WTC11 (cell line): ENCODE results near the gene RAPGEF6. TPM values are rescaled to one million over a fixed set of nuclear protein-coding genes. Genes with fewer than 3 reads are reported as not detected.

Experiments
- ATAC-seq: fragments of 200-7000 bp; cut with Tn5 transposase; 2 replicates; pipeline ENCODE4 v1.10.0; 2021; ENCODE audit warnings: mild to moderate bottlenecking, moderate library complexity
- CTCF ChIA-PET: fragments of 300-600 bp; sonication (Branson Sonifier 250); formaldehyde crosslinking; loops from one replicate; lab custom pipeline; 2021; ENCODE audit warnings: antibody characterized with exemption; lab: Charles Lee
- POLR2A ChIA-PET: fragments of 350-600 bp; sonication (Branson Sonifier 250); formaldehyde crosslinking; loops from one replicate; lab custom pipeline; 2021; ENCODE audit warnings: antibody characterized with exemption; lab: Charles Lee
- DNase-seq: peaks from one replicate; pipeline ENCODE4 v3.0.0; 2021; ENCODE audit warnings: low spot score
- H3K27ac Mint-ChIP-seq: 2 replicates; pipeline ENCODE4 v1.8.0; 2021; ENCODE audit warnings: mixed read lengths
- H3K27me3 Mint-ChIP-seq: 2 replicates; pipeline ENCODE4 v1.8.0; 2021; ENCODE audit warnings: low read depth, mild to moderate bottlenecking, moderate library complexity, mixed read lengths
- H3K36me3 Mint-ChIP-seq: 2 replicates; pipeline ENCODE4 v1.8.0; 2021; ENCODE audit warnings: mixed read lengths
- H3K4me1 Mint-ChIP-seq: 2 replicates; pipeline ENCODE4 v1.8.0; 2022; ENCODE audit warnings: mixed read lengths
- H3K4me3 Mint-ChIP-seq: 2 replicates; pipeline ENCODE4 v1.8.0; 2021; ENCODE audit warnings: mild to moderate bottlenecking, moderate library complexity, mixed read lengths
- H3K9me3 Mint-ChIP-seq: 2 replicates; pipeline ENCODE4 v1.8.0; 2021; ENCODE audit warnings: mixed read lengths
- AFF4 ChIP-seq: sonication (generic); formaldehyde crosslinking; IDR thresholded peaks from 2 replicates; pipeline ENCODE4 v1.8.1; 2023; ENCODE audit warnings: mild to moderate bottlenecking, missing genetic modification reagents, borderline replicate concordance
- ARID4B ChIP-seq: sonication (generic); formaldehyde crosslinking; IDR thresholded peaks from 2 replicates; pipeline ENCODE4 v1.8.0; 2023; ENCODE audit warnings: missing genetic modification reagents, mild to moderate bottlenecking, borderline replicate concordance
- CREM ChIP-seq: sonication (generic); formaldehyde crosslinking; IDR thresholded peaks from 2 replicates; pipeline ENCODE4 v1.8.1; 2022; ENCODE audit warnings: mild to moderate bottlenecking, missing genetic modification reagents, moderate library complexity
- FOXJ3 ChIP-seq: sonication (generic); formaldehyde crosslinking; IDR thresholded peaks from 2 replicates; pipeline ENCODE4 v1.9.0; 2021; ENCODE audit warnings: missing genetic modification reagents, mild to moderate bottlenecking, borderline replicate concordance
- GRHL2 ChIP-seq: fragments of 250-450 bp; sonication (Bioruptor Pico); IDR thresholded peaks from 2 replicates; pipeline ENCODE4 v1.8.0; 2022; ENCODE audit warnings: mild to moderate bottlenecking, moderate library complexity; ENCODE audit not compliant: insufficient replicate concordance, severe bottlenecking
- GTF2I ChIP-seq: fragments of 250-450 bp; sonication (Bioruptor Pico); conservative IDR thresholded peaks from 2 replicates; pipeline ENCODE4 v1.4.0; 2021; ENCODE audit warnings: mild to moderate bottlenecking
- HMGXB4 ChIP-seq: sonication (generic); formaldehyde crosslinking; IDR thresholded peaks from 2 replicates; pipeline ENCODE4 v1.8.1; 2023; ENCODE audit warnings: mild to moderate bottlenecking, moderate library complexity, missing genetic modification reagents
- MLX ChIP-seq: sonication (generic); formaldehyde crosslinking; IDR thresholded peaks from 2 replicates; pipeline ENCODE4 v1.8.1; 2023; ENCODE audit warnings: mild to moderate bottlenecking, missing genetic modification reagents, moderate library complexity
- NFE2L1 ChIP-seq: sonication (generic); formaldehyde crosslinking; IDR thresholded peaks from 2 replicates; pipeline ENCODE4 v1.8.1; 2023; ENCODE audit warnings: missing genetic modification reagents
- SMAD3 ChIP-seq: sonication (generic); formaldehyde crosslinking; IDR thresholded peaks from 2 replicates; pipeline ENCODE4 v1.8.0; 2022; ENCODE audit warnings: missing genetic modification reagents, mild to moderate bottlenecking, borderline replicate concordance
- TEAD4 ChIP-seq: sonication (generic); formaldehyde crosslinking; IDR thresholded peaks from 2 replicates; pipeline ENCODE4 v1.8.0; 2022; ENCODE audit warnings: mild to moderate bottlenecking, missing genetic modification reagents
- ZBTB21 ChIP-seq: sonication (generic); formaldehyde crosslinking; IDR thresholded peaks from 2 replicates; pipeline ENCODE4 v1.8.1; 2023; ENCODE audit warnings: mild to moderate bottlenecking, missing genetic modification reagents, borderline replicate concordance
- ZNF317 ChIP-seq: sonication (generic); formaldehyde crosslinking; IDR thresholded peaks from 2 replicates; pipeline ENCODE4 v1.8.1; 2023; ENCODE audit warnings: low read depth, mild to moderate bottlenecking, moderate library complexity, missing genetic modification reagents, borderline replicate concordance
- ZSCAN18 ChIP-seq: fragments of 250-450 bp; sonication (Bioruptor Pico); IDR thresholded peaks from 2 replicates; pipeline ENCODE4 v2.1.2; 2022; ENCODE audit warnings: mild to moderate bottlenecking, moderate library complexity
- total RNA-seq: library from RNA; stranded (reverse); gene quantifications from 3 replicates; pipeline ENCODE4 v1.2.3, GENCODE V29; 2021
- TF ChIP-seq, protein P1 (sequence below): sonication (generic); formaldehyde crosslinking; IDR thresholded peaks from 2 replicates; pipeline ENCODE4 v1.8.1; 2022; ENCODE audit warnings: low read depth, mild to moderate bottlenecking, moderate library complexity, missing genetic modification reagents, borderline replicate concordance

The RAPGEF6 gene
- total RNA-seq, 1 experiment from 2014 or later, result 18.0 TPM

GRCh38 chr5:131511934-131512333, 123.1 kb downstream of the RAPGEF6 start:
- ATAC-seq (peak; percentile 38; the same call in 1 of the 2 replicates), DNase-seq (no peak)
- CTCF ChIA-PET, result no interaction called here
- Mint-ChIP-seq H3K9me3 (no peaks in the 10 kb centered on the region), H3K4me3 (no peak overlapping the region), H3K4me1 (peaks cover 4% of the 10 kb centered on the region), H3K36me3 (peaks cover 9% of the 10 kb centered on the region), H3K27me3 (no peaks in the 10 kb centered on the region), H3K27ac (peak overlapping the region; percentile 8; the same call in 1 of the 2 replicates)
- POLR2A ChIA-PET, result no interaction called here
- TF ChIP-seq TEAD4 (CRISPR knock-in tag) (no peak), CREM (CRISPR knock-in tag) (no peak), SMAD3 (CRISPR knock-in tag) (no peak), MLX (no peak), NFE2L1 (CRISPR knock-in tag) (no peak), ZSCAN18 (CRISPR knock-in tag) (no peak), FOXJ3 (no peak), ZNF317 (CRISPR knock-in tag) (no peak), ZBTB21 (CRISPR knock-in tag) (no peak), AFF4 (CRISPR knock-in tag) (no peak), HMGXB4 (no peak), ARID4B (CRISPR knock-in tag) (no peak), GTF2I (CRISPR knock-in tag) (no peak), GRHL2 (no peak)
- TF ChIP-seq, protein P1, sequence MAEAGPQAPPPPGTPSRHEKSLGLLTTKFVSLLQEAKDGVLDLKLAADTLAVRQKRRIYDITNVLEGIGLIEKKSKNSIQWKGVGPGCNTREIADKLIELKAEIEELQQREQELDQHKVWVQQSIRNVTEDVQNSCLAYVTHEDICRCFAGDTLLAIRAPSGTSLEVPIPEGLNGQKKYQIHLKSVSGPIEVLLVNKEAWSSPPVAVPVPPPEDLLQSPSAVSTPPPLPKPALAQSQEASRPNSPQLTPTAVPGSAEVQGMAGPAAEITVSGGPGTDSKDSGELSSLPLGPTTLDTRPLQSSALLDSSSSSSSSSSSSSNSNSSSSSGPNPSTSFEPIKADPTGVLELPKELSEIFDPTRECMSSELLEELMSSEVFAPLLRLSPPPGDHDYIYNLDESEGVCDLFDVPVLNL, result no peak
